Frontal cortex (tissue), 4 donors: ENCODE measurements around the gene PLEKHG3. TPM values are rescaled to one million over a fixed set of nuclear protein-coding genes. Genes with fewer than 3 reads are reported as not detected.
"Not testable (repeated sequence)": the region's sequence is repeated elsewhere in the genome, so short reads cannot be mapped to it uniquely, and the experiment has no call there.

Source experiments
- DNase-seq, 2 donors: peaks; one replicate each; pipeline ENCODE4 v3.0.0; 2012; ENCODE audit warnings: low spot score in 2 of 2
- FAIRE-seq: peaks from 2 replicates; lab custom pipeline; 2012; peaks lifted over from hg19 to GRCh38; lab: Jason Lieb, UNC
- total RNA-seq: library from RNA; depleted of rRNA; stranded (reverse); fragments of >200 nt; gene quantifications from one replicate; pipeline ENCODE4 v1.2.3, GENCODE V29; 2014
- donor health status: control.
- donor health status: control.
- donor health status: control.

PLEKHG3 gene
- total RNA-seq, 1 donor from 2014 or later = 7.3 TPM

GRCh38 chr14:64685371-64686281 lies 18.6 kb upstream of the PLEKHG3 start:
- FAIRE-seq (no peak), DNase-seq (no peak)

GRCh38 chr14:64686282-64686615 lies 18.0 kb upstream of the PLEKHG3 start:
- no peak for DNase-seq
- no peak for FAIRE-seq

DNA sequence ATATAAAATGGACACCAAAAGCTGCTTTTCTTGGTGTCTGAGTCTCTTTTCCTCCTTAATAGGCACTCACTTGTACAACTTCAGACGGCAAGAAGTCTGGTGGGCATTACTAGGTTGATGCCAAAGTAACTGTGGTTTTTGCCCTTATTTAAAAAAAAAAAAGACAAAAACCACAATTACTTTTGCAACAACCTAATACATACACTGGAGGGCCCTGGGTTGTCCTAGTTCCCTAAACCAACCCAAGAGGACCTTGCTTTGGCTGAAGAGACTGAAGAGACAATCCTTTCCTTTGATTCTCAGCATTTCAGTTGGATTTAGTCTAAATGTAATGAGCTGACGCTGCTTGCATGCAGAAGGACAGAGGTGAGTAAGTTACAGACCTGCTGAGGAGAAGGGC lies 16.2 kb upstream of the PLEKHG3 start:
- FAIRE-seq (no peak), DNase-seq (no peak)

DNA sequence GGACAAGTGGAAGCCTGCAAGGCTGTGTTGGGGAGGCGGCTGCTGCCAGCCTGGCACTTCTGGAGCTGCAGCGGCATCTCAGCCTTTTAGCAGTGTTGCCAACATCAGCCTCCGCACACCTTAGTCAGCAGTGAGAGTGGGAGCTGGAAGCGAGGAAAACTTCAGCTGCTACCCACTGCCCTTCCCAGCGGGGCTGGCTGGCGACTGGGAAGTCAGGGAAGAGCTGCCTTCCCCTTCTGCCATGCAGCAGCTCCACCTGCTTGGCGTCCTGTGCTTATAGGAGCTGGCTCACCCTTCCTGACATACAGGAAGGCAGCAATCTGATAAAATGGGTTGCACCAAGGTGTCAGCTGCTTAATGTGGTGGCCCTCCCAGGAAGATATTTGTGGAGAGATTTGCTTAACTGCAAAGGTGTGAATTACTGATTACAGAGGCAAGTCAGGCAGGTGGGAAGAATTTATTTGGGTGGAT lies 15.4 kb upstream of the PLEKHG3 start:
- FAIRE-seq (no peak), DNase-seq (no peak)

GRCh38 chr14:64689289-64689688 lies 14.9 kb upstream of the PLEKHG3 start:
- no peak for FAIRE-seq
- no peak for DNase-seq

DNA sequence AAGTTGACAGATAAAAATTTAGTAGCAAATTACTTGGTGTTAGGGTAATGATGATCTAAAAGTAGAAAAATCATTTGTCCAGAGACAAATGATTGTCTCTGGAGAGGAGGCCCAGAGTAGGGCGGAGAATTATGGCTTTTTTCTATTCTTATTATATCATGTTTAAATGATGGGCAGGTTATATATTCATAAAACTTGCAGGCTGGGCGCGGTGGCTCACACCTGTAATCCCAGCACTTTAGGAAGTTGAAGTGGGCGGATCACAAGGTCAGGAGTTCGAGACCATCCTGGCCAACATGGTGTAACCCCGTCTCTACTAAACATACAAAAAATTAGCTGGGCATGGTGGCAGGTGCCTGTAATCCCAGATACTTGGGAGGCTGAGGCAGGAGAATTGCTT lies 13.6 kb upstream of the PLEKHG3 start:
- not testable (repeated sequence) for DNase-seq, FAIRE-seq

DNA sequence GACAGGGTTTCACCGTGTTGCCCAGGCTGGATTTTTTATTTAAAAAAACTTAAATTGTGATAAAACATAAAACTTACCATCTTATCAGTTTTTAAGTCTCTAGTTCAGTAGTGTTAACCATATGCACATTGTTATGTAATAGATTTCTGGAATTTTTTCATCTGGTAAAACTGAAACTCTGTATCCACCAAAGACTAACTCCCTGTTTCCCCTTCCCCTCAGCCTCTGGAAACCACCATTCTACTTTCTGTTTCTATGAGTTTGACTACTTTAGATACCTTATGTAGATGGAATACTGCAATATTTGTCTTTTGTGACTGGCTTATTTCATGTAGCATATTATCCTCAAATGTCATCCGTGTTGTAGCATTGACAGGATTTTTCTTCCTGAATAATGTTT lies 12.8 kb upstream of the PLEKHG3 start:
- no peak for DNase-seq
- FAIRE-seq = no peak

- DNase-seq (no peak), FAIRE-seq (no peak)
Observed at GRCh38 chr14:64692189-64692985, 11.8 kb upstream of the PLEKHG3 start.

- FAIRE-seq = no peak
- DNase-seq = no peak
Observed at GRCh38 chr14:64692986-64693809, 11.0 kb upstream of the PLEKHG3 start.

DNA sequence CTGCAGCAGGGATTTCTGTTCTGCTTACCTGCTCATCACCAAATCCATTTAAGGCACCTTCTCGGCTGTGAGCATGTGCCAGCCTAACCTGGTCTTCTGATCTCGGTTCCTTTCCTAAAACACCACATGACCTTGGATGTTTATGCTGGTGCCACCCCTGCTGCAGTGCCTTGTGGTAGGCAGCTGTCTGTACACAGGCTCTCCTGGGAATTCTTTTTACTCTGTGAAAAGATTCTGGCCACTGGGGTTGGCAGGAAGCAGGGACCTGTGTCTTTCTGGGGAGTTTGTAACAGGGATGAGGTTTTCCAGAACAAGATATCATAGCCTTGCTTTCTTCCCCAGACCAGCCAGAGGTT lies 10.4 kb upstream of the PLEKHG3 start:
- FAIRE-seq (no peak), DNase-seq (no peak)

DNA sequence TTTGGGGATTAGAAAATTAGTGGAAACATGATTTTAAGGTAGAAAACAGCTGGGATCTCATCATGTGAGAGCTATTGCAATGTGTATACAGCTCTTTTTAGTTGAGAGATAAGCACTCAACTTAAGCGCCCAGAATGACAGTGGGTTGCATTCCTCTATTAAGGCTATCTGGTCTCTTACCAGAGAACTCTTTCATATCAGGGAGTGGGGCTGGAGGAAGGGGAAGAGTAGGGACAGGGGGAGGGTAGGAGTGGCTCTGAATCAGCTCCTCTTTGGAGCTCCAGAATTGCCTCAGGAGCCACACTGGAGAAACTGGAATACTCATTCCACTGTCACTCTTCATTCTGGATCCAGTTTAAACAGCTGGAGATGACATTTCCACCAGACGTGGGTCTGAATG lies 9.2 kb upstream of the PLEKHG3 start:
- DNase-seq = no peak
- no peak for FAIRE-seq

DNA sequence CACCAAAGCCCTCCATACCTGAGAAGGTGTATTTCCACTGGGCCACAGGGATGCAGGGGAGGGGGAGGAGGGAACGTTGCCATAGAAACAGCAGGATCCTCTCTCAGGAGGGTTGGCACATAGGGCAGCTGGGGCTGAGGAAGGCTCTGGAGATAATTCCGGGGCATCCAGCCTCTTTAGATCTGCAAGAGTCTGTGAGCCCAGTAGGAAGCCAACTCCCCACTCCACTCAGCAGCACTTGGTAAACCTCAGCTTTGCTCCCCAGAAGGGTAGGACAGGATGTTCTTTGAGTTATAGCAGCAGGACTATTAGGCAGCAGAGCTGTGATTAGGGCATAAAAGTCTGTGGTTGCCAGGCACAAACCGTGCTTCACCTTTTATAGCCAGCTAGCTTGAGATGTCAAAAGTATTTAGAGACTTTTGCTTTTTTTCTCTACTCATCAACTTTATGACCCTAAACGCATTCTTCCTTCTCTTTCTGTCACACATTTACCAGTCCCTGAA lies 7.8 kb upstream of the PLEKHG3 start:
- FAIRE-seq (no peak), DNase-seq (no peak)

DNA sequence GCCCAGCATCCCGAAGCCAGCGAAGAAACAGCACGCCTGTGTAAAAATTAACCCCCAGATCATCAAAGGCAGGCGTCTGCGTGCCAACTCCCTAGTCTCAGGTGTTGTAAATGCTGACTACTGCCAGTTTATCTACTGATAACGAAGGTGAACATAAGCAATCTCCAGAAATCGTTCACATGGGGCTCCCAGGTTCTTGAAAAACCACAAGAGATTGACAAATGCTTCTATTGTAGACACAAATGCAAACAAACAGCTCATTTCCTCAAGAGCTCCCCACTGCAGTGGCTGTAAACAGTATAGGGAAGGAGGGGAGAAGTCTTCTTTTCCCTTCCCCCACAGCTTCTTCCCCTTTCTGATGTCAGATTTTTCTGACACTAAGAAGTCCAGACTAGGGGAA lies 5.3 kb upstream of the PLEKHG3 start:
- DNase-seq (no peak), FAIRE-seq (no peak)

- no peak for FAIRE-seq
- no peak for DNase-seq
Observed at GRCh38 chr14:64700290-64700689, 3.9 kb upstream of the PLEKHG3 start.

GRCh38 chr14:64700894-64701293 lies 3.3 kb upstream of the PLEKHG3 start:
- DNase-seq (no peak), FAIRE-seq (no peak)

GRCh38 chr14:64701660-64702059 lies 2.6 kb upstream of the PLEKHG3 start:
- DNase-seq = no peak
- no peak for FAIRE-seq

GRCh38 chr14:64702493-64703394 lies 1.5 kb upstream of the PLEKHG3 start:
- DNase-seq (no peak), FAIRE-seq (no peak)

GRCh38 chr14:64703395-64704142 lies 655 bp upstream of the PLEKHG3 start:
- DNase-seq (no peak), FAIRE-seq (no peak)
